OCI-LY1 (cell line): ENCODE results near the gene SH3RF3.

Experiments used
- H2AFZ ChIP-seq: fragments of 200-600 bp; sonication (generic), shearing (Covaris generic); 2 replicates; pipeline ENCODE4 v1.6.0; 2014; ENCODE audit warnings: antibody characterized with exemption, mild to moderate bottlenecking, low read length
- H3F3A ChIP-seq: fragments of 200-600 bp; sonication (generic), shearing (Covaris generic); 2 replicates; pipeline ENCODE4 v1.6.0; 2014; ENCODE audit warnings: mild to moderate bottlenecking, antibody characterized with exemption, low read length, moderate library complexity; ENCODE audit not compliant: insufficient read depth
- H3K27ac ChIP-seq: fragments of 200-600 bp; sonication (generic); 2 replicates; pipeline ENCODE4 v1.5.1; 2014; ENCODE audit warnings: low read length, mixed run types, mild to moderate bottlenecking, low read depth; ENCODE audit not compliant: poor library complexity, severe bottlenecking
- H3K27me3 ChIP-seq: fragments of 200-600 bp; sonication (generic); 2 replicates; pipeline ENCODE4 v1.6.0; 2014; ENCODE audit warnings: antibody characterized with exemption, mild to moderate bottlenecking, low read length, moderate library complexity; ENCODE audit not compliant: insufficient read depth
- H3K36me3 ChIP-seq: fragments of 200-600 bp; sonication (generic); 2 replicates; pipeline ENCODE4 v1.6.1; 2014; ENCODE audit warnings: mild to moderate bottlenecking, antibody characterized with exemption, low read length, moderate library complexity, mixed read lengths; ENCODE audit not compliant: insufficient read depth
- H3K4me1 ChIP-seq: fragments of 200-600 bp; sonication (generic); 2 replicates; pipeline ENCODE4 v1.5.1; 2014; ENCODE audit warnings: mild to moderate bottlenecking, low read length, moderate library complexity; ENCODE audit not compliant: insufficient read depth, severe bottlenecking
- H3K4me2 ChIP-seq: fragments of 200-600 bp; sonication (generic), shearing (Covaris generic); 2 replicates; pipeline ENCODE4 v1.6.1; 2014; ENCODE audit warnings: low read length
- H3K4me3 ChIP-seq: fragments of 200-600 bp; sonication (generic); 2 replicates; pipeline ENCODE4 v1.5.1; 2014; ENCODE audit warnings: low read length, low read depth, mild to moderate bottlenecking, mixed read lengths; ENCODE audit not compliant: poor library complexity, severe bottlenecking
- H3K79me2 ChIP-seq: fragments of 200-600 bp; shearing (Covaris generic); 2 replicates; pipeline ENCODE4 v1.6.1; 2016; ENCODE audit warnings: mixed run types, low read length, mixed read lengths; ENCODE audit not compliant: insufficient read depth
- H3K9ac ChIP-seq: fragments of 200-600 bp; sonication (generic), shearing (Covaris generic); 2 replicates; pipeline ENCODE4 v1.6.1; 2014; ENCODE audit warnings: mild to moderate bottlenecking, low read length, mixed read lengths
- H3K9me2 ChIP-seq: fragments of 200-600 bp; sonication (generic), shearing (Covaris generic); 2 replicates; pipeline ENCODE4 v1.6.1; 2014; ENCODE audit warnings: low read depth, mild to moderate bottlenecking, low read length, mixed read lengths
- H3K9me3 ChIP-seq: fragments of 200-600 bp; shearing (Covaris generic); 2 replicates; pipeline ENCODE4 v1.6.1; 2014; ENCODE audit warnings: low read length, mixed read lengths
- H4K20me1 ChIP-seq: fragments of 200-600 bp; sonication (generic), shearing (Covaris generic); 2 replicates; pipeline ENCODE4 v1.6.0; 2016; ENCODE audit warnings: mild to moderate bottlenecking, low read length; ENCODE audit not compliant: insufficient read depth
- CTCF ChIP-seq: fragments of 200-600 bp; sonication (generic), shearing (Covaris generic); IDR thresholded peaks from 2 replicates; pipeline ENCODE4 v1.5.1; 2017; ENCODE audit warnings: mild to moderate bottlenecking, antibody characterized with exemption, low read length, moderate library complexity, mixed read lengths
- EZH2 ChIP-seq: fragments of 200-600 bp; sonication (generic), shearing (Covaris generic); IDR thresholded peaks from 2 replicates; pipeline ENCODE4 v1.8.0; 2017; ENCODE audit warnings: borderline replicate concordance, mixed run types, mild to moderate bottlenecking, antibody characterized with exemption, low read length, moderate library complexity, mixed read lengths

SH3RF3 gene

GRCh38 chr2:109457794-109458193 is 328.8 kb downstream of the SH3RF3 start:
- Histone ChIP-seq H3K27me3 (no peaks in the 10 kb centered on the region), H3K9ac (no peak overlapping the region), H3F3A (no peaks in the 10 kb centered on the region), H3K4me1 (no peaks in the 10 kb centered on the region), H3K9me2 (no peaks in the 10 kb centered on the region), H3K79me2 (no peaks in the 10 kb centered on the region), H4K20me1 (no peaks in the 10 kb centered on the region), H3K9me3 (no peaks in the 10 kb centered on the region), H2AFZ (no peak overlapping the region), H3K27ac (no peak overlapping the region), H3K36me3 (no peaks in the 10 kb centered on the region), H3K4me2 (no peak overlapping the region), H3K4me3 (no peak overlapping the region)
- no peak for TF ChIP-seq EZH2
- no peak for TF ChIP-seq CTCF

GRCh38 chr2:109458512-109458911 is 329.5 kb downstream of the SH3RF3 start:
- Histone ChIP-seq H3K79me2 (no peaks in the 10 kb centered on the region), H3K9me2 (no peaks in the 10 kb centered on the region), H3K4me2 (no peak overlapping the region), H3K27ac (no peak overlapping the region), H2AFZ (no peak overlapping the region), H3F3A (no peaks in the 10 kb centered on the region), H3K36me3 (no peaks in the 10 kb centered on the region), H3K9ac (no peak overlapping the region), H3K4me1 (no peaks in the 10 kb centered on the region), H3K4me3 (no peak overlapping the region), H3K27me3 (no peaks in the 10 kb centered on the region), H3K9me3 (no peaks in the 10 kb centered on the region), H4K20me1 (no peaks in the 10 kb centered on the region)
- TF ChIP-seq EZH2 (no peak), CTCF (no peak)

GRCh38 chr2:109459485-109459884 is 330.5 kb downstream of the SH3RF3 start:
- no peak overlapping the region for H3K9ac ChIP-seq
- H3F3A ChIP-seq = no peaks in the 10 kb centered on the region
- no peaks in the 10 kb centered on the region for H3K4me1 ChIP-seq
- H3K36me3 ChIP-seq = no peaks in the 10 kb centered on the region
- no peaks in the 10 kb centered on the region for H3K27me3 ChIP-seq
- H4K20me1 ChIP-seq = no peaks in the 10 kb centered on the region
- H3K9me3 ChIP-seq = no peaks in the 10 kb centered on the region
- no peaks in the 10 kb centered on the region for H3K9me2 ChIP-seq
- TF ChIP-seq CTCF = no peak
- H3K4me2 ChIP-seq = no peak overlapping the region
- no peak overlapping the region for H3K4me3 ChIP-seq
- no peaks in the 10 kb centered on the region for H3K79me2 ChIP-seq
- no peak overlapping the region for H3K27ac ChIP-seq
- H2AFZ ChIP-seq = no peak overlapping the region
